ENCODE data around the gene PRKCE.

Gene PRKCE

GRCh38 chr2:45631955-45632354, 19.5 kb upstream of the PRKCE start:
- no peak for DNase-seq (ENCODE audit: low read depth, low spot score)

GRCh38 chr2:45634223-45634622, 17.3 kb upstream of the PRKCE start:
- DNase-seq (ENCODE audit: low read depth, low spot score) = no peak

- no peak for DNase-seq (ENCODE audit: low read depth, low spot score)
Measured at GRCh38 chr2:45636008-45636407, 15.5 kb upstream of the PRKCE start.

DNA sequence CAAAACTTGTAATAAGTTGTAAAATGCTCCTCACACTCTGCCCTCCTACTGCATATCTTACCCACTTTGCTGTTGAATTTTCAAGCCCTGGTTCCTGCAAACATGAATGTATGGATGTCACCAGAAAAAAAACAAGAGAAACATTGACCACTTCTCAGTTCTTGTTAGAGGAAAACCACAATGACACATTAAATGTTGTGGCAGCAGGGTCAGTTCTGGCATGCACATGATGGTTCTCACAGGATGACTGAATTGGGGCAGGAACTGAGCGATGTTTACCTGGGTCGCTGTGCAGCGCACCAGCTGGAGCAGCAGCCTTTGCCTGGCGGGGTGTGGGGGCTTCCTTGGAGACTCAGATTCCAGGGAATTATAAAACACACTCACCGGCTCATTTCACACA, 14.0 kb upstream of the PRKCE start:
- DNase-seq (ENCODE audit: low read depth, low spot score) = peak; percentile 78

GRCh38 chr2:45640576-45640975, 10.9 kb upstream of the PRKCE start:
- DNase-seq (ENCODE audit: low read depth, low spot score) = no peak

GRCh38 chr2:45643095-45643494, 8.4 kb upstream of the PRKCE start:
- DNase-seq (ENCODE audit: low read depth, low spot score) = peak; percentile 44

DNA sequence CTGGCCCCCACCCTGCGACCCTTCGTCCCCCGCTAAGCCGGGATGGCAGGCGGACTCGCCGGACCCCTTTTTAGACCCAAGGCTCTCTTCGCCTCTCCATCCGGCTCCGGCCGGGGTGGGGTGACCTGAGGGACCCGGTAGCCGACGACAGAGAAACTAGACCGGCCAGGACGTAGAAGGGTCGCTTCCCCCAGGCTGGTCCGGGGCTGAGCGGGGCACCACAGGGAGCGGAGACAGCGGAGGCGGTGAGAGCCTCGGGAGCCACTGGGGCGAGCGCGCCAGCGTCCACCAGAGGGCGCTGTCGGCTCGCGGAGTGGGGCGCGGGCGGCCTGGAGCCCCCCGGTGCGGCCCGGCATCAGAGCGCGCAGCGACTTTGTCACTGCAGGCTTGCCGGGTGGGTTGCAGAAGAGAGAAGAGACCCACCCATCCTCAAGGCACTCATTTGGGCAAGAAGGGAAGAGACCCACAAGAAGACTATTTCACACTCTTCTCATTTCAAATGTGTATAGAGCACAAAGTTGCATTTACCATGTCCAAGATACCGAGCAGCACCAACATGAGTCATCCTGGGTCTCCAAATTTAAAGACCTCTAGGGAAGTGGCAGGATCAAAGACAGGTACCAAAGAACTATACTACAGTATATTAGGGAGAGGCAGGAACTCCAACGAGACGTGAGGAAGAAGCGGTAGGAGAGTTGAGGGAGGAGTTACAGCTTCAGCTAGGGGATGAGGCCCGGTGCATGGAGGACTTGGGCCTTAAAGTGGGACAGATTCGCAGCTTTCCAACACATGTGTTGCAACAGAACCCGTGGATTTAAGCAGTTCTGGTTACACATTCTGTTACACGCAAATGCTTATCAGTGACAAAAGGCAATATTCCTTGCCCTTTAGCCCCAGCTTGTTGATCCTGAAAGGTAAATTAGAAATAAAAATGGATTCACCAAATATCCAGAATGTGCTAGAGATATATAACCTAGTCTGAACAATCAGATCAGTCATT, 7.6 kb upstream of the PRKCE start:
- peak; percentile 91 for DNase-seq (ENCODE audit: low read depth, low spot score)

DNA sequence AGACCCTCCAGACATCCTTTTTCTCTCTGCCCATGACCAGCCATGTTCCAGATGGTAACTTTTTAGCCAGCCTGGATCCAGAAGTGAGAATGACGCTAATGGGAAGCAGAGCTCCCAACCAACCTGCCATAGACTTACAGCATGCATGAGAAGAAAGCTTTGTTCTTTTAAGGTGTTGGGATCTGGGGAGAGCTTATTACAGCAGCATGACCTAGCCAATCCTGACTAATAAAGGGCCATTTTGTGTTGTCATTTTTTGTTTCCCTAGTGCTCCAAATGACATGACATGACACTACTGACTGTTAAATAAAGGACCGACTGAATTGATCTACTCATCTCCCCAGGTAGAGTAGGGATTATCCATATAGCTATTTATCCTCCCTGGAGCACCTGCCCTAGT, 5.2 kb upstream of the PRKCE start:
- DNase-seq (ENCODE audit: low read depth, low spot score) = no peak

DNA sequence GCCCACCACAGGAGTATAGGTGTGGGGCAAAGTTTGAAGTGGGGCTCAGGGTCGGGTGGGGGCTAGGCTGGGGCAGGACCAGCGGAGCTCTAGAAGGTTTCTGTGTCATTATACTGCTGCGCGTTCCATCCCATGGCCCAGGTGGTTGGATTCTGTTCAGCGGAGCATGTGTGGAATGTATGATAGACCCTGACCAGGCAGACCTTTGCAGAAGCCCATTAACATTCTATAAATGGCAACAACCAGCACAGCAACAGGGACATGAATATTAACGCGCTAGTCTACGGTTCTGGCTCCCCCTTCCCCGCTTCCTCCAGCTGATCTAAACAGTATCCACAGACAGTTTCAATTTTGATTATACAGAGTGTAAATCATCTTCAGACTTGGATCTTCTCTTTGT, 4.1 kb upstream of the PRKCE start:
- peak; percentile 26 for DNase-seq (ENCODE audit: low read depth, low spot score)

DNA sequence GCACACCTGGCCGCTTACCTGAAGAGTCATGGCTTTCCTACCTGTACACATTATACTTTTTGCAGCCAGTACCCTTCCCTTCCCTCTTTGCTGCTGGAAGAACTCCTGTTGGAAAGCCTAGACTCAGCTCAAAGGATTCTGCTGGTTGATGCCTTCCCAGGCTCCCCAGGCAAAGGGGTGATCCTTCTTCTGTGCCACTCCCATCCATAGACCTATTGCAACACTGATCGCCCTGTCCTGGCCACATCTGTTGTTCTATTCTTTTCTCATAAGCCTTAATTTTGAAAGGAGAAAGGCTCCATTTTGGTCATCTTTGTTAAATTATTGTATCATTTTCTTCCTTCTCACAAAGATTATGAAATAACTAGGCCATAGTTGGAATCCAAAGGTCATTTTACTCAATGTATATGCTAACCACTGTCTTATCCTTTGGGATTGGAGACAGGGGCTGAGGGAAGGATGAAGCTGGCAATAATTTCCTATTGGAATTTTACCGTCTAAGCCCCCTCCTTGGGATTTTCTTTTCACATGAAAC, 3.4 kb upstream of the PRKCE start:
- no peak for DNase-seq (ENCODE audit: low read depth, low spot score)

DNA sequence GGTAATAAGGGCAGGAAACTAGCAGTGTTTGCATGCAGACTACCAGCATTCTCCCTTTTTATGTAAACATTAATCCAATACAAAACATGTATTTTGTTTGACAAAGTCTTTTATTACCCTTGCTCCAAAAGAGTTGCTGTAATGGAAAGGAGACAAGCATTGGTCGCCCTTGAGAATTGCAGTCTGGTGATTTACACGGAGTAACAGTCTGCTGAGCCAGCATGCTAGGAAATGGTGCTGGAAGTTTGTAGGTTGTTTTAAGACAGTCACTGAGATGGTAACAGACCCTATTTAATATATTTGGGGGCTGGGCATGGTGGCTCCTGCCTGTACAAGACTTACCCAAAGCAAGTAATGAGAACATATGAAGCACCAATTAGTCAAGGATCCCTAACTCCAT, 2.8 kb upstream of the PRKCE start:
- no peak for DNase-seq (ENCODE audit: low read depth, low spot score)

DNA sequence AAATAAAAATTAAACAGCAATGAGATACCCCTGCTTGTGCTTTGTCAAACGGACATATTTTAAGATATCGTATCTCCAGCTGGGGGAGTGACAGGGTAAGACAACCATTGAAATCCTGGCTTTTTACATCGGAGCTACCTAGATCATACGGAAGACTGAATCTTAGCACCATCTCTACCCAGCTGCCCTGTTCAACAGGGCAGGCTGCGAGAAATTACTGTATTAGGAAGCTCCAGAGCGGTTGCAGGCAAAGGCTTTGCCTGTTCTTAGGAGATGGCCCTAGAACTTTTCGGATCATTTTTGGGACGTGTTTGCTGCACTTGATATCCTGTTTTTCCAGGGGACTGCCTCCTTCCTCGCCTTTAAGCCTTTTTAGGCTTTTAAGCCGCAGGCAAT, 2.0 kb upstream of the PRKCE start:
- DNase-seq (ENCODE audit: low read depth, low spot score) = no peak

DNA sequence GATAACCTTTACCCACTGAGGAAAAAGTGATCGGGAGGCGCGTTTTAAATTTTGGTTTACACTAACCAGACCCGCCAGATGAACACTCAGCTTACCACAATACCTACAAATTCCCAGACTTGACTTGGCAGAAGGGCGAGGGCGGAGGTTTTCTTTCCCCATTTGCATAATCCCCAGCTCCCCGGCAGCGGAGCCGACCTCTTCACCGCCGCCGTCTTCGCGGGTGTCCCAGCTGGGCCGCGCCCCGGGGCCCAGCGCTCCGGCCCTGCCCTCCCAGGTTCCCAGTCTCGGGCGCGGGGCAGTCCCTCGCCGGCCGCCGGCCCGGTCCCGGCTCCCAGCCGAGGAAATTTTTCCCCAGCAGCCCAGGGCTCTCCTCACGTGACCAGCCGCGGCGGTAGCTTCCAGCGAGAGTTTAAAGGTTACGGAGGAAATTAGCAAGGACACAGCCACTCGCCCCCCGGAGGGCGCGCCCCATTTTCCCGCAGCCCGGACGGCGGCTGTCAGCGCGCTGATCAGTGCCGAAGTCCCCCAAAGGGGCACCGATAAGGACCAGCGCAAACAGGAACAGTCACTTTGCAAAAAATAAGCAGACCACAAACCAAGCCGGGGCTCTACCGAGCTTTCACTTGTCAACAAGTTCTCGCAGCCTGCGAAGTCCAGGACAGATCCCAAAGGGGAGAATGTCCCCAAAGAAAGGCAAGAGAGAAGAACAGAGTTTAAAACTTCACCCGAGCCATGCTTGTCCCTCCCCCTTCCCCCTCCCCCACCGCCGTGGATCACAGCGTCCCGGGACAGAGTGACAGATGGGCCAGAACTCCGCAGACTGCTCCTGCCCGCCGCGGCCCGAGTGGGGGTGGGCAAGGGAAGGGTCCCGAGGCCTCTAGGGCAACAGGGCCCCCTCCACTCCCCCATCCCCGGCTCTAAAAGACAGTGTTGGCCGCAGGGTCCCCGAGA, 1.3 kb upstream of the PRKCE start:
- DNase-seq (ENCODE audit: low read depth, low spot score) = peak; percentile 79

GRCh38 chr2:45650851-45651414, 542 bp upstream of the PRKCE start:
- DNase-seq (ENCODE audit: low read depth, low spot score) = peak; percentile 97

- peak; percentile 67 for DNase-seq (ENCODE audit: low read depth, low spot score)
Measured at GRCh38 chr2:45652090-45653031, 886 bp downstream of the PRKCE start.

GRCh38 chr2:45653122-45653913, 1.8 kb downstream of the PRKCE start:
- DNase-seq (ENCODE audit: low read depth, low spot score) = peak; percentile 83

DNA sequence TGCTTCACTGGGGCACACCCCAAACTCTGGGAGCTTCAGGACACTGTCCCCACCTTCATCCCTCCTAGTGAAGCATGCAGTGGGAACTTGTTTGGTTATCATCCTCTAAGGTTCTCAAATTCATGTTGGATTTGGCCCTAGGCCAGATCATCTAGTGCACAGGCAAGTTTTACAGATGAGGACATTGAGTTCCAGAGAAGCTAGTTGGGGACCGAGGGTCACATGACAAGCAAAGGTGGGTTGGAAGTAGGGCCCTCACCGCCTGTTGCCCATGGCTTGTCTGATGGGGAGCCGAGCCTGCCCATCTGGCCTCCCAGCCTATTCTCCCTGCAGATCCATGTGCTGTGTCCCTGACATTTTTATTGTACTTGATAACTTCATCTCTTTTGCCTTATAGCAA, 2.8 kb downstream of the PRKCE start:
- no peak for DNase-seq (ENCODE audit: low read depth, low spot score)

- DNase-seq (ENCODE audit: low read depth, low spot score) = no peak
Measured at GRCh38 chr2:45661828-45662227, 10.4 kb downstream of the PRKCE start.

DNA sequence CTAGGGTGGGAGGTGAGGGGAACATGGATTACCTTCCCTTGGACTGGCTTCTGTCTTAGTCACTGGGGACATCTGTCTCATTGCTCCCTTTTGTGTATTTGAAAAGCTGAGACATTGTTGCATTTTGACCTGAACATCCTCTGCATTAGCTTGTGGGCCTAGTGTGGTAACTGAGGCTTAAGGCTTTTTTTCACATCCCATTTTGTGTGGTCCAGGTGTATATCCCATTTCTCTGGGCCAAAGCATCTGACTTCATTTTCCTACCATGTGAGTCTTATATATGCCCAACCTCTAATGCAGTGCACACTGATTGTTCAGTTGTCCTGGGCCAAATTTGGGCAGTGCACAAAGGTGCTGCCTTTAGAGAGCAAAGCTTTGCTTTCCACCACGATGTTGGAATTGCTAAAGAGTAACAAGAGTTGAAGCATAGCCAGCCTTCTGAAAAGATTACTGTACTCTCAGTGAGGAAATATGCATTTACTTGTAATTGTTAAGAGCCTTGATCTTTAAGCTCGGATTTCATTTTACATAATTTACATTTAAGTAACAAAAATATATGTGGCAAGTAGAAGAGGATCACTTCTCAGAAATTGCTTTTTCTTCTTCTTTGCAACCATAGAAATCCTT, 13.3 kb downstream of the PRKCE start:
- DNase-seq (ENCODE audit: low read depth, low spot score) = no peak
